Fibroblast of skin of abdomen (primary cell): ENCODE measurements around the gene SASH1.
A peak's percentile ranks its signal among the peaks of the same experiment; 100 is the strongest.

Source experiments
- DNase-seq: peaks from one replicate; pipeline ENCODE4 v3.0.0-alpha.2; 2013

The SASH1 gene

GRCh38 chr6:148524976-148525375 is 182.3 kb downstream of the SASH1 start:
- peak; percentile 79 for DNase-seq

- peak; percentile 84 for DNase-seq
These were observed 182.8 kb downstream of the SASH1 start for GRCh38 chr6:148525453-148525852.

- no peak for DNase-seq
These were observed 183.5 kb downstream of the SASH1 start for GRCh38 chr6:148526145-148526544.

- DNase-seq = no peak
These were observed 185.7 kb downstream of the SASH1 start for GRCh38 chr6:148528292-148528691.

- no peak for DNase-seq
These were observed 186.4 kb downstream of the SASH1 start for GRCh38 chr6:148529010-148529409.

GRCh38 chr6:148530394-148530953 is 187.8 kb downstream of the SASH1 start:
- DNase-seq = peak; percentile 92

GRCh38 chr6:148530976-148531375 is 188.3 kb downstream of the SASH1 start:
- no peak for DNase-seq

GRCh38 chr6:148532698-148533097 is 190.1 kb downstream of the SASH1 start:
- DNase-seq = no peak

GRCh38 chr6:148533309-148534107 is 190.9 kb downstream of the SASH1 start:
- DNase-seq = no peak

GRCh38 chr6:148534871-148535270 is 192.2 kb downstream of the SASH1 start:
- no peak for DNase-seq

GRCh38 chr6:148535381-148535780 is 192.7 kb downstream of the SASH1 start:
- DNase-seq = no peak

GRCh38 chr6:148535976-148536375 is 193.3 kb downstream of the SASH1 start:
- DNase-seq = peak; percentile 66

GRCh38 chr6:148538261-148539190 is 195.9 kb downstream of the SASH1 start:
- peak; percentile 58 for DNase-seq

GRCh38 chr6:148543540-148543939 is 200.9 kb downstream of the SASH1 start:
- no peak for DNase-seq

- no peak for DNase-seq
These were observed 201.8 kb downstream of the SASH1 start for GRCh38 chr6:148544421-148544820.

GRCh38 chr6:148545901-148546300 is 203.3 kb downstream of the SASH1 start:
- DNase-seq = no peak

GRCh38 chr6:148547110-148547509 is 204.5 kb downstream of the SASH1 start:
- no peak for DNase-seq

GRCh38 chr6:148548065-148548748 is 205.6 kb downstream of the SASH1 start:
- peak; percentile 65 for DNase-seq

- no peak for DNase-seq
These were observed 206.1 kb downstream of the SASH1 start for GRCh38 chr6:148548749-148549140.

- no peak for DNase-seq
These were observed 207.9 kb downstream of the SASH1 start for GRCh38 chr6:148550569-148550968.

GRCh38 chr6:148551226-148551625 is 208.6 kb downstream of the SASH1 start:
- DNase-seq = no peak

- DNase-seq = no peak
These were observed 213.8 kb downstream of the SASH1 start for GRCh38 chr6:148556410-148556809.
